LNCaP clone FGC (cell line): Measurements from ENCODE around the gene CDH20.

Experiments
- DNase-seq: peaks from one replicate; pipeline ENCODE4 v3.0.0-alpha.2; 2011; ENCODE audit warnings: low read depth
- H3K4me3 ChIP-seq: 2 replicates; pipeline ENCODE4 v1.5.1; 2011; ENCODE audit warnings: mild to moderate bottlenecking, low read depth, low read length, control low read depth
- TF ChIP-seq, protein P1 (sequence below): IDR thresholded peaks from 2 replicates; pipeline ENCODE4 v1.5.1; 2012; ENCODE audit warnings: mild to moderate bottlenecking; ENCODE audit not compliant: control insufficient read depth, insufficient read depth; ENCODE audit errors: extremely low read depth

The CDH20 gene

DNA sequence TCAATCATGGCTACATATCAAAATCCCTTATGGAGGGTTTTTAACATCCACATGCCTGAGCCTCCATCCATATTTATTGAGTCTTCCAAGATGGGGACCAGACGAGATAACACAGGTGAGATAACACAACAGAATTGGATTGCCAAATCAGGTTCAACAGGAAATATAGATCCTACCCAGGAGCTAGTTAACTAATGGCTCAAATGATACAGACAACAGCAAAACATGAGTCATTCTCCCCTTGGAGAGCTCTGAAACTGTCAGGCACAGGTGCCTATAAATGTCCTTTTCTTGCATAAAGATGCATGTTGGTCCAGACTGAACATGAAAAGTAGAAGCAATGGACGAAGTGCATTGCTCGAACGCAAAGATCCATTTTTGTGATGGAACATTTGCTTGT is 202.2 kb downstream of the CDH20 start:
- TF ChIP-seq, protein P1, sequence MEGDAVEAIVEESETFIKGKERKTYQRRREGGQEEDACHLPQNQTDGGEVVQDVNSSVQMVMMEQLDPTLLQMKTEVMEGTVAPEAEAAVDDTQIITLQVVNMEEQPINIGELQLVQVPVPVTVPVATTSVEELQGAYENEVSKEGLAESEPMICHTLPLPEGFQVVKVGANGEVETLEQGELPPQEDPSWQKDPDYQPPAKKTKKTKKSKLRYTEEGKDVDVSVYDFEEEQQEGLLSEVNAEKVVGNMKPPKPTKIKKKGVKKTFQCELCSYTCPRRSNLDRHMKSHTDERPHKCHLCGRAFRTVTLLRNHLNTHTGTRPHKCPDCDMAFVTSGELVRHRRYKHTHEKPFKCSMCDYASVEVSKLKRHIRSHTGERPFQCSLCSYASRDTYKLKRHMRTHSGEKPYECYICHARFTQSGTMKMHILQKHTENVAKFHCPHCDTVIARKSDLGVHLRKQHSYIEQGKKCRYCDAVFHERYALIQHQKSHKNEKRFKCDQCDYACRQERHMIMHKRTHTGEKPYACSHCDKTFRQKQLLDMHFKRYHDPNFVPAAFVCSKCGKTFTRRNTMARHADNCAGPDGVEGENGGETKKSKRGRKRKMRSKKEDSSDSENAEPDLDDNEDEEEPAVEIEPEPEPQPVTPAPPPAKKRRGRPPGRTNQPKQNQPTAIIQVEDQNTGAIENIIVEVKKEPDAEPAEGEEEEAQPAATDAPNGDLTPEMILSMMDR = no peak
- DNase-seq = no peak
- H3K4me3 ChIP-seq = no peak overlapping the region

GRCh38 chr18:61541673-61542072 is 208.4 kb downstream of the CDH20 start:
- TF ChIP-seq, protein P1 = no peak

GRCh38 chr18:61542596-61542995 is 209.4 kb downstream of the CDH20 start:
- DNase-seq = no peak
- TF ChIP-seq, protein P1 = no peak
- H3K4me3 ChIP-seq = no peak overlapping the region

More at GRCh38 chr18:61541673-61542072, 208.4 kb downstream of the CDH20 start:
- DNase-seq = no peak
- H3K4me3 ChIP-seq = no peak overlapping the region

DNA sequence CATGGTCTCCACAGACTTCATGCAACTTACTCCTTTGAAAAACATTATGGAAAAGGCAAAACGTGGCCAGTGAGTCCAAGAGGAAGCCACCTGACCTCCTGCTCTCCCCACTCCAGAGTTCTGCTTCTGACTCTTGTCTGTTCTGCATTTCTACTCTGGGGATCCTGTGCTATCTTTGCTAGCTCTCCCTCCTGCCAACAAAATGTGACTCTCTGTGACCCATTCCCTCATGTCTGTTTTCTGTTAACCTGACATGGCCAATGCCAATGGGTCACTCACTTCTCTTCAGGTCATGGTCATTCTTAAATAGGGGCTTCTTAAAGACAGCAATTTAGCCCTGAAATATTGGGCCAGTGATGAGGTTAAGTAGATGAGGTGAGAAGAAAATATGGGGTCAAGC is 210.3 kb downstream of the CDH20 start:
- TF ChIP-seq, protein P1 = no peak
- H3K4me3 ChIP-seq = no peak overlapping the region
- no peak for DNase-seq

GRCh38 chr18:61544178-61544577 is 210.9 kb downstream of the CDH20 start:
- TF ChIP-seq, protein P1 = no peak
- DNase-seq = no peak
- H3K4me3 ChIP-seq = no peak overlapping the region

DNA sequence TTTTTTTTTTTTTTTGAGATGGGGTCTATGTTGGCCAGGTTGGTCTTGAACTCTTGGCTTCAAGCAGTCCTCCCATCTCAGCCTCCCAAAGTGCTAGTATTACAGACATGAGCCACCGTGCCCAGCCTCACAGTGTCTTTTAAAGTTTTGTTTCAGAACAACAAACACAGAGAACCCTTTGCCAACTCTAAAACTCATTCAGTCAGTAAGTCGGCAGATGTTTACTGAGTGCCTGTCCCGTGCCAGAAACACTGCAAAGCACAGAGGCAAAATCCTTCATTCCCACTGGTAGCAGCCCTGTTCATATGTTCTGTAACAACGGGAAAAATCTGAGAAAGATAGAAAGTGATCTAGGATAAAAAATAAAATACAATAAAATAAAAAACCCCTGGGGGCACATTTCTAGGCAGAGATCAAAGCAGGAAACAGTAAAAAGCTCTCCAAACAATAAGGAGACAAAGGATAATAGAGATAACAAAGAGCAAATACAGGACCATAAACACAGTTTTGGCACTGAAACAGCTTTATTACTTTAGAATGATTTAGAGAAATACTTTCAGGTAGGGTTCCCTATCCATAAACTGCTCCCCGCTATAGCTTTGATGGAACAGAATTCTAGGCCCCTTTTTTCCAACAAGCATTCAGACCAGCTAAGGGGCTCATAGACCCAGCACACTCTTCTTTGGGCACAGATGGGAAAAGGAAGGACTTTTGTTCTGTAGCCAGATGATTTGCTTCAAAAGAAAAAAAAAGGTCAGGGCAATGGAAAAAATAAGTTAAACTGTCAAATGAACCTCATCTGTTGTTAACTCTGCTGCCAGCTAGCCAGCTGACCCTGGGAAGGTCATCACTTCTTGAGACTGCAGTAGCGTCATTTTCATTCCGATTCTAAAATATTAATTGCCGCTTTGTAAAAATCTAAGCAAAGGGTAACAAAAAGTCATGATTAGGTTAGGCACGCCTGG is 212.3 kb downstream of the CDH20 start:
- H3K4me3 ChIP-seq = no peak overlapping the region
- TF ChIP-seq, protein P1 = no peak
- peak; percentile 91 for DNase-seq
